Peyer's patch (tissue), 4 donors: ENCODE data around the gene RICTOR.

ENCODE experiments used
- CTCF ChIP-seq, 6 experiments: fragments of 450-650 bp in 4 of 6; fragments of 200-600 bp in 2 of 6; sonication (generic) in 1 of 6; IDR thresholded peaks; one replicate each; pipeline ENCODE4 v1.5.1; 2017 to 2019; ENCODE audit warnings: antibody characterized with exemption in 6 of 6, mild to moderate bottlenecking in 3 of 6, moderate library complexity in 1 of 6
- POLR2A ChIP-seq, 2 donors: fragments of 450-650 bp; IDR thresholded peaks; one replicate each; pipeline ENCODE4 v1.5.1; 2017; ENCODE audit warnings: antibody characterized with exemption in 2 of 2, mild to moderate bottlenecking in 2 of 2, moderate library complexity in 2 of 2

GRCh38 chr5:38961691-38962090, 112.5 kb downstream of the RICTOR start:
- no peak for TF ChIP-seq CTCF (IDR thresholded peaks at IDR 0.05)
- TF ChIP-seq POLR2A (IDR thresholded peaks at IDR 0.05), result no peak
